HepG2 (cell line): Measurements from ENCODE around the gene GSC2. TPM values are rescaled to one million over a fixed set of nuclear protein-coding genes. Genes with fewer than 3 reads are reported as not detected.

Source experiments
- HES4 ChIP-seq: sonication (generic); formaldehyde crosslinking; IDR thresholded peaks from 2 replicates; pipeline ENCODE4 v1.9.0; 2021; ENCODE audit warnings: mild to moderate bottlenecking, missing genetic modification reagents, borderline replicate concordance
- KDM5A ChIP-seq: fragments of 200-600 bp; sonication (generic); IDR thresholded peaks from 2 replicates; pipeline ENCODE4 v1.7.0; 2018; ENCODE audit warnings: antibody characterized with exemption, mild to moderate bottlenecking, low read length, borderline replicate concordance
- MYC ChIP-seq: sonication (generic); formaldehyde crosslinking; IDR thresholded peaks from 2 replicates; pipeline ENCODE4 v1.9.0; 2021; ENCODE audit warnings: missing genetic modification reagents, borderline replicate concordance
- PRDM15 ChIP-seq: sonication (generic); formaldehyde crosslinking; IDR thresholded peaks from 2 replicates; pipeline ENCODE4 v1.4.0; 2020; ENCODE audit warnings: missing genetic modification reagents
- PREB ChIP-seq: sonication (generic); formaldehyde crosslinking; IDR thresholded peaks from 2 replicates; pipeline ENCODE4 v1.4.0; 2020; ENCODE audit warnings: missing genetic modification reagents
- ZBTB25 ChIP-seq: IDR thresholded peaks from 2 replicates; pipeline ENCODE4 v1.6.1; 2018; ENCODE audit warnings: missing genetic modification reagents
- ZNF318 ChIP-seq: sonication (generic); formaldehyde crosslinking; IDR thresholded peaks from 2 replicates; pipeline ENCODE4 v1.4.0; 2020; ENCODE audit warnings: mild to moderate bottlenecking, missing genetic modification reagents
- ZNF34 ChIP-seq: sonication (generic); formaldehyde crosslinking; IDR thresholded peaks from 2 replicates; pipeline ENCODE4 v1.4.0; 2020; ENCODE audit warnings: mild to moderate bottlenecking, missing genetic modification reagents, borderline replicate concordance
- ZNF577 ChIP-seq: sonication (generic); formaldehyde crosslinking; IDR thresholded peaks from 2 replicates; pipeline ENCODE4 v1.4.0; 2020; ENCODE audit warnings: mild to moderate bottlenecking, low read depth, missing genetic modification reagents, borderline replicate concordance
- ZNF710 ChIP-seq: sonication (generic); formaldehyde crosslinking; IDR thresholded peaks from 2 replicates; pipeline ENCODE4 v1.5.0; 2020; ENCODE audit warnings: mild to moderate bottlenecking, missing genetic modification reagents, borderline replicate concordance
- polyA plus RNA-seq, 8 experiments: library from polyadenylated mRNA; depleted of rRNA in 3 of 8; stranded (reverse) in 7 of 8; unstranded in 1 of 8; fragments of >200 nt; fragmentation: Illumina TruSeq in 4 of 8; extraction: Trizol in 4 of 8; gene quantifications; 2 replicates each; pipeline versions ENCODE4 v1.2.1 to v1.2.3, GENCODE V29; 2011 to 2016; ENCODE audit warnings: low read depth in 4 of 8, missing spikeins in 1 of 8, mixed read lengths in 1 of 8; ENCODE audit not compliant: insufficient read depth in 1 of 8
- total RNA-seq, 5 experiments: library from RNA; depleted of rRNA; stranded (reverse); fragments of >200 nt; fragmentation: Illumina TruSeq; extraction: Trizol; gene quantifications; 2 replicates each; pipeline ENCODE4 v1.2.3, GENCODE V29; 2016; ENCODE audit warnings: low read depth in 1 of 5

Gene GSC2
- total and polyA plus RNA-seq, 2 of the 13 experiments (the other 11 are each of a cell fraction or from before 2014, with no cell fraction given) = not detected

- no peak for TF ChIP-seq ZNF318
- no peak for TF ChIP-seq HES4 (CRISPR knock-in tag)
- TF ChIP-seq PRDM15 (CRISPR knock-in tag) = 0 out of 2 replicates have a peak, but pooled peaks have one; percentile 14
- no peak for TF ChIP-seq PREB (CRISPR knock-in tag)
- peak; percentile 68 for TF ChIP-seq MYC (CRISPR knock-in tag)
- no peak for TF ChIP-seq ZNF34 (CRISPR knock-in tag)
- no peak for TF ChIP-seq ZBTB25 (CRISPR knock-in tag)
- no peak for TF ChIP-seq ZNF710
- TF ChIP-seq ZNF577 (CRISPR knock-in tag) = no peak
- TF ChIP-seq KDM5A = no peak
Measured at GRCh38 chr22:19177164-19178064, 27.3 kb upstream of the GSC2 start (continued).
